ENCODE results near the gene NARS2.

Gene NARS2

GRCh38 chr11:78539506-78539905, 35.2 kb downstream of the NARS2 start:
- no peak for TF ChIP-seq CTCF (IDR thresholded peaks at IDR 0.05; ENCODE audit: borderline replicate concordance, insufficient read depth, low read depth, low read length)
- H3K4me3 ChIP-seq (ENCODE audit: low read depth, low read length) = no peak overlapping the region

GRCh38 chr11:78536933-78537332, 37.7 kb downstream of the NARS2 start:
- no peak overlapping the region for H3K4me3 ChIP-seq (ENCODE audit: low read depth, low read length)
- TF ChIP-seq CTCF (IDR thresholded peaks at IDR 0.05; ENCODE audit: borderline replicate concordance, insufficient read depth, low read depth, low read length) = no peak

GRCh38 chr11:78535920-78536319, 38.7 kb downstream of the NARS2 start:
- TF ChIP-seq CTCF (IDR thresholded peaks at IDR 0.05; ENCODE audit: borderline replicate concordance, insufficient read depth, low read depth, low read length) = no peak
- H3K4me3 ChIP-seq (ENCODE audit: low read depth, low read length) = no peak overlapping the region

- H3K4me3 ChIP-seq (ENCODE audit: low read depth, low read length) = no peak overlapping the region
- no peak for TF ChIP-seq CTCF (IDR thresholded peaks at IDR 0.05; ENCODE audit: borderline replicate concordance, insufficient read depth, low read depth, low read length)
These were observed 39.6 kb downstream of the NARS2 start for GRCh38 chr11:78535027-78535426.

GRCh38 chr11:78533399-78533798, 41.3 kb downstream of the NARS2 start:
- H3K4me3 ChIP-seq (ENCODE audit: low read depth, low read length) = no peak overlapping the region
- no peak for TF ChIP-seq CTCF (IDR thresholded peaks at IDR 0.05; ENCODE audit: borderline replicate concordance, insufficient read depth, low read depth, low read length)

GRCh38 chr11:78532991-78533390, 41.7 kb downstream of the NARS2 start:
- H3K4me3 ChIP-seq (ENCODE audit: low read depth, low read length) = no peak overlapping the region
- TF ChIP-seq CTCF (IDR thresholded peaks at IDR 0.05; ENCODE audit: borderline replicate concordance, insufficient read depth, low read depth, low read length) = no peak

- TF ChIP-seq CTCF (IDR thresholded peaks at IDR 0.05; ENCODE audit: borderline replicate concordance, insufficient read depth, low read depth, low read length) = no peak
- H3K4me3 ChIP-seq (ENCODE audit: low read depth, low read length) = no peak overlapping the region
These were observed 48.0 kb downstream of the NARS2 start for GRCh38 chr11:78526497-78527146.
